ENCODE results near the gene INSYN1.
"Not testable (repeated sequence)": the region's sequence is repeated elsewhere in the genome, so short reads cannot be mapped to it uniquely, and the experiment has no call there.

INSYN1 gene

GRCh38 chr15:73749533-73749932 lies 3.6 kb downstream of the INSYN1 start:
- no peak for DNase-seq (ENCODE audit: low read depth)

GRCh38 chr15:73748730-73749129 lies 4.4 kb downstream of the INSYN1 start:
- no peak for DNase-seq (ENCODE audit: low read depth)

- DNase-seq (ENCODE audit: low read depth): no peak
Observed at GRCh38 chr15:73747847-73748590, 5.1 kb downstream of the INSYN1 start.

- DNase-seq (ENCODE audit: low read depth): no peak
Observed at GRCh38 chr15:73746883-73747282, 6.3 kb downstream of the INSYN1 start.

- no peak for DNase-seq (ENCODE audit: low read depth)
Observed at GRCh38 chr15:73746261-73746660, 6.9 kb downstream of the INSYN1 start.

GRCh38 chr15:73745073-73745472 lies 8.1 kb downstream of the INSYN1 start:
- no peak for DNase-seq (ENCODE audit: low read depth)

GRCh38 chr15:73744293-73744692 lies 8.9 kb downstream of the INSYN1 start:
- no peak for DNase-seq (ENCODE audit: low read depth)

- no peak for DNase-seq (ENCODE audit: low read depth)
Observed at GRCh38 chr15:73741321-73741836, 11.8 kb downstream of the INSYN1 start.

- no peak for DNase-seq (ENCODE audit: low read depth)
Observed at GRCh38 chr15:73740152-73741048, 12.8 kb downstream of the INSYN1 start.

GRCh38 chr15:73737535-73737934 lies 15.6 kb downstream of the INSYN1 start:
- no peak for DNase-seq (ENCODE audit: low read depth)

GRCh38 chr15:73732930-73733329 lies 20.2 kb downstream of the INSYN1 start:
- DNase-seq (ENCODE audit: low read depth): no peak

- DNase-seq (ENCODE audit: low read depth): not testable (repeated sequence)
Observed at GRCh38 chr15:73732051-73732450, 21.1 kb downstream of the INSYN1 start.

- DNase-seq (ENCODE audit: low read depth): no peak
Observed at GRCh38 chr15:73727330-73727976, 25.7 kb downstream of the INSYN1 start.

- no peak for DNase-seq (ENCODE audit: low read depth)
Observed at GRCh38 chr15:73724212-73724611, 28.9 kb downstream of the INSYN1 start.

GRCh38 chr15:73723191-73723590 lies 30.0 kb downstream of the INSYN1 start:
- no peak for DNase-seq (ENCODE audit: low read depth)

- DNase-seq (ENCODE audit: low read depth): no peak
Observed at GRCh38 chr15:73722425-73722824, 30.7 kb downstream of the INSYN1 start.

- DNase-seq (ENCODE audit: low read depth): no peak
Observed at GRCh38 chr15:73718694-73719093, 34.5 kb downstream of the INSYN1 start.

GRCh38 chr15:73717802-73718201 lies 35.3 kb downstream of the INSYN1 start:
- DNase-seq (ENCODE audit: low read depth): no peak

- no peak for DNase-seq (ENCODE audit: low read depth)
Observed at GRCh38 chr15:73717206-73717605, 35.9 kb downstream of the INSYN1 start.

GRCh38 chr15:73716417-73716816 lies 36.7 kb downstream of the INSYN1 start:
- no peak for DNase-seq (ENCODE audit: low read depth)

GRCh38 chr15:73715417-73715816 lies 37.7 kb downstream of the INSYN1 start:
- no peak for DNase-seq (ENCODE audit: low read depth)

GRCh38 chr15:73714695-73715301 lies 38.4 kb downstream of the INSYN1 start:
- DNase-seq (ENCODE audit: low read depth): no peak
